WERI-Rb-1 (cell line): Measurements from ENCODE around the gene FBXO24.
A peak's percentile ranks its signal among the peaks of the same experiment; 100 is the strongest.

ENCODE experiments used
- DNase-seq: peaks from one replicate; pipeline ENCODE4 v3.0.0-alpha.2; 2020
- H3K27ac ChIP-seq: fragments of 250-450 bp; sonication (Bioruptor Pico); 2 replicates; pipeline ENCODE4 v1.5.1; 2020; ENCODE audit warnings: mild to moderate bottlenecking, moderate library complexity
- H3K27me3 ChIP-seq: fragments of 250-450 bp; sonication (Bioruptor Pico); 2 replicates; pipeline ENCODE4 v1.5.1; 2021; ENCODE audit warnings: mild to moderate bottlenecking, low read depth, moderate library complexity; ENCODE audit not compliant: insufficient read depth, severe bottlenecking
- H3K36me3 ChIP-seq: fragments of 250-450 bp; sonication (Bioruptor Pico); 2 replicates; pipeline ENCODE4 v1.5.1; 2020; ENCODE audit warnings: mild to moderate bottlenecking, moderate library complexity
- H3K4me3 ChIP-seq: 2 replicates; pipeline ENCODE4 v1.5.1; 2011; ENCODE audit warnings: low read depth, mild to moderate bottlenecking, control low read depth, low read length
- H3K9me3 ChIP-seq: fragments of 250-450 bp; sonication (Bioruptor Pico); 2 replicates; pipeline ENCODE4 v1.5.1; 2021; ENCODE audit warnings: mild to moderate bottlenecking, moderate library complexity; ENCODE audit not compliant: severe bottlenecking
- TF ChIP-seq, protein P1 (sequence below): IDR thresholded peaks from 2 replicates; pipeline ENCODE4 v1.5.1; 2011; ENCODE audit warnings: low read depth, mild to moderate bottlenecking, control low read depth, inconsistent platforms, low read length

FBXO24 gene

DNA sequence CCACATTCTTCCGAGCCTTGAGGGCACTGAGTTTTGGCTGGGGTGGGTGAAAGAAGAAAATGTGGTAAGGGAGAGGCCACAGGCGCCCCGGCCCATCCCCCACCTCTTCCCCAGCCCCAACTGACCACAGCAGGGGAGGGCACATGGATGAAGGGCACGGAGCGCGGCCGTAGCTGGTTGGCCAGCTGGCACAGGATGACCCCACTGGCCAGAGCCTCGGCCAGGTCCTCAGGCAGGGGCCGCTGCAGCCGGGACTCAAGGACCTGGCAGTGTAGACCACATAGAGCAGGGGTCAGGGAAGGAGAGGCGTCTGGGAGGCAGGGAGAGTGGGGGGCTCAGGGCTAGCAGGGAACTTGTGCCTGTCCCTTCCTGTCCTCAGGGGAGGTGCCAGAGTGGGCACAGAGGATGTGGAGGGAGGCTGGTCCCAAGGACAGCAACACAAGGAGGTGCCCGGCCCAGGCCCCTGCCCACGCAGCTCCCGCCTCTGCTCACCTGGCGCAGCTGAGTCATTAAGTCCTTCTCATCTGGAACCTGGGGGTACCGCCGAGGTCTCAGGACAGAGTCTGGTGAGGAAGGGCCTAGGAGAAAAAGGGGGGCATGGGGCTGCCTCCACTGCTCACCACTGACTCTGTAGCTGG lies 10.3 kb upstream of the FBXO24 start:
- H3K9me3 ChIP-seq = no peaks in the 10 kb centered on the region
- H3K4me3 ChIP-seq = no peak overlapping the region
- H3K27me3 ChIP-seq = no peaks in the 10 kb centered on the region
- DNase-seq = no peak
- H3K27ac ChIP-seq = no peak overlapping the region
- H3K36me3 ChIP-seq = peaks cover 53% of the 10 kb centered on the region
- TF ChIP-seq, protein P1, sequence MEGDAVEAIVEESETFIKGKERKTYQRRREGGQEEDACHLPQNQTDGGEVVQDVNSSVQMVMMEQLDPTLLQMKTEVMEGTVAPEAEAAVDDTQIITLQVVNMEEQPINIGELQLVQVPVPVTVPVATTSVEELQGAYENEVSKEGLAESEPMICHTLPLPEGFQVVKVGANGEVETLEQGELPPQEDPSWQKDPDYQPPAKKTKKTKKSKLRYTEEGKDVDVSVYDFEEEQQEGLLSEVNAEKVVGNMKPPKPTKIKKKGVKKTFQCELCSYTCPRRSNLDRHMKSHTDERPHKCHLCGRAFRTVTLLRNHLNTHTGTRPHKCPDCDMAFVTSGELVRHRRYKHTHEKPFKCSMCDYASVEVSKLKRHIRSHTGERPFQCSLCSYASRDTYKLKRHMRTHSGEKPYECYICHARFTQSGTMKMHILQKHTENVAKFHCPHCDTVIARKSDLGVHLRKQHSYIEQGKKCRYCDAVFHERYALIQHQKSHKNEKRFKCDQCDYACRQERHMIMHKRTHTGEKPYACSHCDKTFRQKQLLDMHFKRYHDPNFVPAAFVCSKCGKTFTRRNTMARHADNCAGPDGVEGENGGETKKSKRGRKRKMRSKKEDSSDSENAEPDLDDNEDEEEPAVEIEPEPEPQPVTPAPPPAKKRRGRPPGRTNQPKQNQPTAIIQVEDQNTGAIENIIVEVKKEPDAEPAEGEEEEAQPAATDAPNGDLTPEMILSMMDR = no peak

DNA sequence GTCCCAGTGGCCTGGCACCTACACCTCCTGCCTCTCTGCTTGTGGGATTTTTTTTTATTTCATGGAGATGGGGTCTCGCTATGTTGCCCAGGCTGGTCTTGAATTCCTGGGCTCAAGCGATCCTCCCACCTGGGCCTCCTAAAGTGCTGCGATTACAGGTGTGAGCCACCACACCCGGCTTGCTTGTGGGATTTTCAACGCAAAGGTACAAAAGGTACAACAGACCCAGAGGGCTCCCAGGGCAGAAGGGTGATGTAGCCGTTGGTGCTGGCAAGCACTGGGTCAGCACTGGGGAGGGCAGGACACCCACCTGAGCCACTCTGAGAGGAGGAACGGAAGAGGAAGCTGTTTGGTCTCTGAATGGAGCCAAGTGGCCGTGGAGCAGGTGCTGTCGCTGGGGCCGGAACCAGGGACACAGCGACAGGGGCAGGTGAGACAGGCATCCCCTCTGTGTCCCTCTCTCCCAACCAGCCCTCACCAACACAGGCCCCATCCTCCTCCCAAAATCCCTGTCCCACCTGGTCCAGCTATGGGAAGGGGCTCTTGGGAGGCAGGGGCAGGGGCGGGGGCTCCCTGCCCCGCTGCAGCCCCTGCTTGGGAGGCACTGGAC lies 9.6 kb upstream of the FBXO24 start:
- Histone ChIP-seq H3K36me3 (peaks cover 59% of the 10 kb centered on the region), H3K27ac (no peak overlapping the region)
- TF ChIP-seq, protein P1 = no peak

DNA sequence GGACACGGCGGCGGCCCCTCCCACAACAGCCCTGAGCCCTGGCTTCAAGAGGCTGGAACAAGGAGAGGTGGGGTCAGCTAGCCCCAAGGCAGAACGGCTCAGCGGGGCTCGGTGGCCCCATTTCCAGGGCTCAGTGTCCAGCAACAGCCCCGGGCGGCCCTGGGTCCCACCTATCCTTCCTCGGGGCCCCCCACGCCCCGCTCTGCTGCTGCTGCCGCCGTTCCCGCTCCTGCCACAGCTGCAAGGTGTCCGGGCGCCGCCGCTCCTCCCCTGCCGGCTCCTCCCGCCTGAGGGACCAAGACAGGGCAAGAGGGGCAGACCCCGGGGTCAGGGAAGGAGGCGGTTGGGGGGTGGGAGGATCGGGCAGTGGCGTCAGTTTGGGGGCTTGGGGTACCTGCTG lies 9.0 kb upstream of the FBXO24 start:
- TF ChIP-seq, protein P1 = no peak
- no peaks in the 10 kb centered on the region for H3K9me3 ChIP-seq
- no peak overlapping the region for H3K4me3 ChIP-seq
- DNase-seq = peak; percentile 37
- H3K36me3 ChIP-seq = peaks cover 61% of the 10 kb centered on the region
- no peaks in the 10 kb centered on the region for H3K27me3 ChIP-seq
- no peak overlapping the region for H3K27ac ChIP-seq

More for the DNA sequence above, 9.6 kb upstream of the FBXO24 start:
- Histone ChIP-seq H3K27me3 (no peaks in the 10 kb centered on the region), H3K4me3 (no peak overlapping the region), H3K9me3 (no peaks in the 10 kb centered on the region)
- no peak for DNase-seq

DNA sequence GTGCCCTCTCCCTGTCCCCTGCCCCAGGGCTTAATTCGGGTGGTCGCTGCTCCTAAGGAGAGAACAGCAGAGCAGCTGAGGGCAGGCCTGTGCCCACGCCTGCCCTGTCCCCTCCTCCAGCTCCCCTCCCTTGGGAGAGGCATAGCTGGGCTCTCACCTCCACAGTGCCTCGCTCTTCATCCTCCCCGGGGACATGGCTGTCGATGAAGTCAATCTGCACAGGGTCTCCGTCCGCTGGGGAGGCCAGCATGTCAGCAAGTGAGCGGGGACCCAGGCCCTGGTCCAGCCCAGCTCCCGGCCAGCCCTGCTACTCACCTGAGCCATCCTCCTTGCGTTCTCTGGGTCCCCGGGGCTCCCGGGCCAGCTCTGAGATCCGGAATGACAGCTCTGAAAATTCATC lies 8.6 kb upstream of the FBXO24 start:
- no peak overlapping the region for H3K4me3 ChIP-seq
- DNase-seq = no peak
- H3K27ac ChIP-seq = no peak overlapping the region
- no peaks in the 10 kb centered on the region for H3K27me3 ChIP-seq
- TF ChIP-seq, protein P1 = no peak
- H3K36me3 ChIP-seq = peaks cover 61% of the 10 kb centered on the region
- H3K9me3 ChIP-seq = no peaks in the 10 kb centered on the region

DNA sequence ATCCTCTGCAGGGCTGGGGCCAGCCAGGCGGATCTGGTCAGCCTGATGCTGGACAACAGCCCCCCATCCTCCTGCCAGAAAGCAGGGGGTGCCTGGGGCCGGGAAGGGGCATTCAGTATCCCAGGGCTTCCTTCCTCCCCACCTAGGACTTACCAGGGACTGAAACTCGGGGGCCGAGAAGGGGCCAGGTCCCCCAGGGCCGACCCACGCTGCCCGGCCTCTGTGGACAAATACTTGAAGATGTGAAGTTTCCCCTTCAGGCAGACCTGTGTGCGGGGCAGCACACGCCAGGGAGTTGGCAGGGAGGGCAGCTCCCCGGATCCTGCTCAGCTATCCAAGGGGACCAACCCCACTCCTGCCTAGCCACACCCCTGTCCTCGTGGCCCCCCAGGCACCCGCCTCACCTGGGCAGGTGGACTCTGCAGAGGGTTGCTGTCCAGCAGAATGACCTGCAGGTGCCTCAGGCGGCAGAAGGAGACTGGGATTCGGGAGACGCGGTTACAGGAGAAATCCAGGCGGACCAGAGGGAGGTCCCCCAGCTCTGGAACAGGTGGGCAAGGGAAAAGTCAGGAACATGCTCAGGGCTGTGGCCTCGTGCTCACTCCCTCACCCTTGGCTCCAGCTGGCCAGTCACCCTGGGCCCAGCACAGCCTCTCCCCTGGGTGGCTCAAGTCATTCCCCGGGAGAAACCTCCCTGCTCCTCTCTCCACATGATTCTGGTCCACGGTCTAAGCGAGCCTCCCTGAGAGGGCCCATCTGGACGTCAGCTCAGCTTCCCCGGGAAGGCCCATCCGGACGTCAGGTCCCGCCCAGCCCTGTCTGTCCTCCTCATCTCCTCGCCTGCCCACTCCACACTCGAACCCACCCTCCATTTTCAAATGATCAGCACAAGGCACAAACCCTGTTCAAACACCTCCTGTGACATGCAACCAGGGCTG lies 7.6 kb upstream of the FBXO24 start:
- Histone ChIP-seq H3K27me3 (no peaks in the 10 kb centered on the region), H3K4me3 (no peak overlapping the region), H3K27ac (no peak overlapping the region), H3K36me3 (peaks cover 67% of the 10 kb centered on the region), H3K9me3 (no peaks in the 10 kb centered on the region)
- DNase-seq = no peak
- TF ChIP-seq, protein P1 = no peak
